Osteocyte (in vitro differentiated cells): Measurements from ENCODE around the gene CLTA. TPM values are rescaled to one million over a fixed set of nuclear protein-coding genes. Genes with fewer than 3 reads are reported as not detected.
A peak's percentile ranks its signal among the peaks of the same experiment; 100 is the strongest.

ENCODE experiments used
- DNase-seq: peaks from one replicate; pipeline ENCODE4 v3.0.0; 2021; ENCODE audit warnings: mixed read lengths; ENCODE audit not compliant: unreplicated experiment; ENCODE audit errors: extremely low spot score
- H3K27ac Mint-ChIP-seq: one replicate; pipeline ENCODE4 v1.8.0; 2021; ENCODE audit warnings: mild to moderate bottlenecking, mixed read lengths; ENCODE audit not compliant: unreplicated experiment
- H3K27me3 Mint-ChIP-seq: one replicate; pipeline ENCODE4 v1.8.0; 2021; ENCODE audit warnings: mixed read lengths; ENCODE audit not compliant: unreplicated experiment
- H3K36me3 Mint-ChIP-seq: one replicate; pipeline ENCODE4 v1.8.0; 2021; ENCODE audit warnings: mixed read lengths; ENCODE audit not compliant: unreplicated experiment
- H3K4me1 Mint-ChIP-seq: one replicate; pipeline ENCODE4 v1.8.0; 2021; ENCODE audit warnings: mixed read lengths; ENCODE audit not compliant: unreplicated experiment
- H3K4me3 Mint-ChIP-seq: one replicate; pipeline ENCODE4 v1.8.0; 2021; ENCODE audit warnings: mild to moderate bottlenecking, moderate library complexity, mixed read lengths; ENCODE audit not compliant: unreplicated experiment
- H3K9me3 Mint-ChIP-seq: one replicate; pipeline ENCODE4 v1.8.0; 2021; ENCODE audit warnings: mixed read lengths; ENCODE audit not compliant: unreplicated experiment
- CTCF ChIP-seq: fragments of 200-600 bp; sonication (generic); IDR thresholded peaks from 2 replicates; pipeline ENCODE4 v1.5.0; 2021; ENCODE audit warnings: antibody characterized with exemption, mild to moderate bottlenecking, moderate library complexity
- total RNA-seq: library from RNA; stranded (reverse); gene quantifications from 2 replicates; pipeline ENCODE4 v1.2.1, GENCODE V29; 2021

Gene CLTA
- total RNA-seq, 1 donor from 2014 or later, result 260 TPM

- H3K4me3 Mint-ChIP-seq, result no peak overlapping the region
- H3K27me3 Mint-ChIP-seq, result no peaks in the 10 kb centered on the region
- H3K27ac Mint-ChIP-seq, result no peak overlapping the region
- no peak for TF ChIP-seq CTCF
- peaks cover 45% of the 10 kb centered on the region for H3K4me1 Mint-ChIP-seq
- no peaks in the 10 kb centered on the region for H3K9me3 Mint-ChIP-seq
- H3K36me3 Mint-ChIP-seq, result peaks cover 7% of the 10 kb centered on the region
- DNase-seq, result no peak
Measured at GRCh38 chr9:36152741-36153438, 37.8 kb upstream of the CLTA start.

- Mint-ChIP-seq H3K27ac (peak overlapping the region; percentile 88), H3K36me3 (peaks cover 7% of the 10 kb centered on the region), H3K27me3 (no peaks in the 10 kb centered on the region), H3K4me3 (no peak overlapping the region), H3K9me3 (no peaks in the 10 kb centered on the region), H3K4me1 (peaks cover 39% of the 10 kb centered on the region)
- TF ChIP-seq CTCF, result no peak
- DNase-seq, result no peak
Measured at GRCh38 chr9:36153746-36154145, 37.0 kb upstream of the CLTA start.

- Mint-ChIP-seq H3K9me3 (no peaks in the 10 kb centered on the region), H3K4me3 (peak overlapping the region; percentile 16), H3K27ac (peak overlapping the region; percentile 88), H3K27me3 (no peaks in the 10 kb centered on the region), H3K4me1 (peaks cover 33% of the 10 kb centered on the region), H3K36me3 (peaks cover 7% of the 10 kb centered on the region)
- no peak for TF ChIP-seq CTCF
- no peak for DNase-seq
Measured at GRCh38 chr9:36154331-36154952, 36.3 kb upstream of the CLTA start.

- DNase-seq, result no peak
- TF ChIP-seq CTCF, result no peak
- H3K4me3 Mint-ChIP-seq, result no peak overlapping the region
- H3K4me1 Mint-ChIP-seq, result peaks cover 30% of the 10 kb centered on the region
- H3K27ac Mint-ChIP-seq, result no peak overlapping the region
- H3K27me3 Mint-ChIP-seq, result no peaks in the 10 kb centered on the region
- no peaks in the 10 kb centered on the region for H3K9me3 Mint-ChIP-seq
- H3K36me3 Mint-ChIP-seq, result peaks cover 4% of the 10 kb centered on the region
Measured at GRCh38 chr9:36156116-36156515, 34.6 kb upstream of the CLTA start.

- no peak for TF ChIP-seq CTCF
- H3K27ac Mint-ChIP-seq, result peak overlapping the region; percentile 69
- H3K36me3 Mint-ChIP-seq, result peaks cover 4% of the 10 kb centered on the region
- no peak overlapping the region for H3K4me3 Mint-ChIP-seq
- no peak for DNase-seq
- no peaks in the 10 kb centered on the region for H3K27me3 Mint-ChIP-seq
- peaks cover 39% of the 10 kb centered on the region for H3K4me1 Mint-ChIP-seq
- no peaks in the 10 kb centered on the region for H3K9me3 Mint-ChIP-seq
Measured at GRCh38 chr9:36158122-36158521, 32.6 kb upstream of the CLTA start.
